IgD-negative memory B cell (primary cell): Measurements from ENCODE around the gene CHST8. TPM values are rescaled to one million over a fixed set of nuclear protein-coding genes. Genes with fewer than 3 reads are reported as not detected.
A peak's percentile ranks its signal among the peaks of the same experiment; 100 is the strongest.

Experiments used
- H3K27ac Mint-ChIP-seq, 3 donors: one replicate each; pipeline ENCODE4 v1.8.0; 2020 to 2022; ENCODE audit warnings: mild to moderate bottlenecking in 3 of 3, mixed read lengths in 3 of 3, moderate library complexity in 1 of 3
- H3K27me3 Mint-ChIP-seq: one replicate; pipeline ENCODE4 v1.8.0; 2021; ENCODE audit warnings: mixed read lengths
- H3K36me3 Mint-ChIP-seq: one replicate; pipeline ENCODE4 v1.8.0; 2020; ENCODE audit warnings: mild to moderate bottlenecking, mixed read lengths
- H3K4me1 Mint-ChIP-seq, 3 donors: one replicate each; pipeline ENCODE4 v1.8.0; 2020 to 2022; ENCODE audit warnings: mixed read lengths in 3 of 3, mild to moderate bottlenecking in 1 of 3
- H3K4me3 Mint-ChIP-seq, 4 donors: one replicate each; pipeline ENCODE4 v1.8.0; 2020 to 2022; ENCODE audit warnings: mild to moderate bottlenecking in 4 of 4, mixed read lengths in 4 of 4, moderate library complexity in 3 of 4
- H3K9me3 Mint-ChIP-seq, 3 donors: one replicate each; pipeline ENCODE4 v1.8.0; 2020 to 2021; ENCODE audit warnings: mixed read lengths in 3 of 3, mild to moderate bottlenecking in 1 of 3
- polyA plus RNA-seq: library from polyadenylated mRNA; unstranded; fragments of 300-500 nt; fragmentation: Illumina TruSeq; gene quantifications from one replicate; pipeline ENCODE4 v1.2.3, GENCODE V29; 2021

Gene CHST8
- polyA plus RNA-seq, 1 donor from 2014 or later = not detected

GRCh38 chr19:33801411-33801810 is 179.7 kb downstream of the CHST8 start:
- H3K27ac Mint-ChIP-seq = no peak overlapping the region
- H3K27me3 Mint-ChIP-seq = peaks cover 24% of the 10 kb centered on the region
- H3K9me3 Mint-ChIP-seq = no peaks in the 10 kb centered on the region
- no peak overlapping the region for H3K4me3 Mint-ChIP-seq
- no peaks in the 10 kb centered on the region for H3K36me3 Mint-ChIP-seq
- H3K4me1 Mint-ChIP-seq = peaks cover 0 to 2% (median 0%) of the 10 kb centered on the region in 3 donors

GRCh38 chr19:33802001-33802400 is 180.2 kb downstream of the CHST8 start:
- H3K9me3 Mint-ChIP-seq = no peaks in the 10 kb centered on the region
- H3K36me3 Mint-ChIP-seq = no peaks in the 10 kb centered on the region
- H3K4me3 Mint-ChIP-seq = peak overlapping the region in 1 of 4 donors; percentile 49
- H3K4me1 Mint-ChIP-seq = peaks cover 0 to 2% (median 0%) of the 10 kb centered on the region in 3 donors
- peaks cover 23% of the 10 kb centered on the region for H3K27me3 Mint-ChIP-seq
- H3K27ac Mint-ChIP-seq = no peak overlapping the region

- Mint-ChIP-seq H3K4me3 (no peak overlapping the region), H3K9me3 (no peaks in the 10 kb centered on the region), H3K4me1 (peaks cover 0 to 2% (median 0%) of the 10 kb centered on the region in 3 donors), H3K36me3 (no peaks in the 10 kb centered on the region), H3K27me3 (peaks cover 19% of the 10 kb centered on the region), H3K27ac (no peak overlapping the region)
These were observed 181.0 kb downstream of the CHST8 start for GRCh38 chr19:33802801-33803200.

GRCh38 chr19:33803383-33803782 is 181.6 kb downstream of the CHST8 start:
- H3K4me3 Mint-ChIP-seq = no peak overlapping the region
- no peaks in the 10 kb centered on the region for H3K9me3 Mint-ChIP-seq
- H3K4me1 Mint-ChIP-seq = peaks cover 0 to 2% (median 0%) of the 10 kb centered on the region in 3 donors
- H3K27ac Mint-ChIP-seq = no peak overlapping the region
- H3K27me3 Mint-ChIP-seq = peaks cover 18% of the 10 kb centered on the region
- H3K36me3 Mint-ChIP-seq = no peaks in the 10 kb centered on the region

- Mint-ChIP-seq H3K27me3 (peaks cover 10% of the 10 kb centered on the region), H3K36me3 (no peaks in the 10 kb centered on the region), H3K4me1 (no peaks in the 10 kb centered on the region), H3K27ac (no peak overlapping the region), H3K4me3 (no peak overlapping the region), H3K9me3 (no peaks in the 10 kb centered on the region)
These were observed 182.5 kb downstream of the CHST8 start for GRCh38 chr19:33804021-33804799.

GRCh38 chr19:33805313-33805712 is 183.6 kb downstream of the CHST8 start:
- no peaks in the 10 kb centered on the region for H3K9me3 Mint-ChIP-seq
- no peak overlapping the region for H3K27ac Mint-ChIP-seq
- no peaks in the 10 kb centered on the region for H3K4me1 Mint-ChIP-seq
- H3K4me3 Mint-ChIP-seq = no peak overlapping the region
- H3K36me3 Mint-ChIP-seq = no peaks in the 10 kb centered on the region
- H3K27me3 Mint-ChIP-seq = no peaks in the 10 kb centered on the region

GRCh38 chr19:33805840-33806433 is 184.2 kb downstream of the CHST8 start:
- Mint-ChIP-seq H3K27me3 (no peaks in the 10 kb centered on the region), H3K36me3 (no peaks in the 10 kb centered on the region), H3K27ac (no peak overlapping the region), H3K9me3 (no peaks in the 10 kb centered on the region), H3K4me3 (no peak overlapping the region), H3K4me1 (no peaks in the 10 kb centered on the region)

DNA sequence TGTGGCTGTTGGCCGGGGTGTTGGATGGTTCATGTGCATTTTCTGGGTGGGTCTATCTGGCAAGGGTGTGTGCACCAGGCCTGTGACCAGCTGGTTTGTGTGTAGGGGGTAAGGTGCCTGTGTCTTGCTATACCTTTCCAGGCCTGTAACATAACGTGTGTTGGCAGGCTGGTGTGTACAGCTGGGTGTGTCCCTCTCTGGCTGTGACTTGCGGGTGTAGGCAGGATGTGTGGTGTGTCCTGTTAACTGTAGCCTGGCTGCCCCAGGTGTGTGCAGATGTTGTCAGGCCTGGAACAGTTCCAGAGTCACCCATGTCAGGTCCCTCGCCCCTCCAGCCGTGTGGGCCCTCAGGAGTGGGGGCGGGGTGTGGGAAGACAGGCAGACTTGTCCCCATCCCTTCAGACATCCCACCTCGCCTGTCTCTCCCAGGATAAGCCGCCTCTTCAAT is 184.7 kb downstream of the CHST8 start:
- H3K4me3 Mint-ChIP-seq = no peak overlapping the region
- no peaks in the 10 kb centered on the region for H3K27me3 Mint-ChIP-seq
- H3K36me3 Mint-ChIP-seq = no peaks in the 10 kb centered on the region
- H3K4me1 Mint-ChIP-seq = no peaks in the 10 kb centered on the region
- H3K27ac Mint-ChIP-seq = no peak overlapping the region
- H3K9me3 Mint-ChIP-seq = no peaks in the 10 kb centered on the region

GRCh38 chr19:33808399-33808798 is 186.6 kb downstream of the CHST8 start:
- Mint-ChIP-seq H3K9me3 (no peaks in the 10 kb centered on the region), H3K4me3 (no peak overlapping the region), H3K27ac (no peak overlapping the region), H3K36me3 (no peaks in the 10 kb centered on the region), H3K27me3 (no peaks in the 10 kb centered on the region), H3K4me1 (no peaks in the 10 kb centered on the region)

DNA sequence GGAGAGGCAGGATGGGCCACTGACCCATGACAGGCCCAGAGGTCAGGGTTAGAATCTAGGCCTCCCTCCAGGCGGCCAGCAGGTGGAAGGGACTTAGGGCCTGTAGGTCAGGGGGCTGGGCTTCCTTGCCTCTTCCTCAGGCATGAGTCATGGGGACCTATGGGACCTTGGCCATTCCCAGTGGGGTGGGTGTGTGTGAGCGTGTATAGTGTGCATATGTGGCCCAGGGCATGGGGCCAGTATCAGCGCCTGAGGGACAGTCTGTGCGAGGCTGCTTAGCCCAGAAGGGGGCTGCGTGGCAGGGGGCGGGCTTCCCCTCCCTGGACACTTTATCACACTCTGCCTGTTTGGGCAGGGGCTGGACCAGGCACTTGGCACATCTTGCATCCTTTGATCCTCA is 188.2 kb downstream of the CHST8 start:
- Mint-ChIP-seq H3K4me1 (no peaks in the 10 kb centered on the region), H3K36me3 (no peaks in the 10 kb centered on the region), H3K4me3 (no peak overlapping the region), H3K27me3 (no peaks in the 10 kb centered on the region), H3K27ac (no peak overlapping the region), H3K9me3 (no peaks in the 10 kb centered on the region)

DNA sequence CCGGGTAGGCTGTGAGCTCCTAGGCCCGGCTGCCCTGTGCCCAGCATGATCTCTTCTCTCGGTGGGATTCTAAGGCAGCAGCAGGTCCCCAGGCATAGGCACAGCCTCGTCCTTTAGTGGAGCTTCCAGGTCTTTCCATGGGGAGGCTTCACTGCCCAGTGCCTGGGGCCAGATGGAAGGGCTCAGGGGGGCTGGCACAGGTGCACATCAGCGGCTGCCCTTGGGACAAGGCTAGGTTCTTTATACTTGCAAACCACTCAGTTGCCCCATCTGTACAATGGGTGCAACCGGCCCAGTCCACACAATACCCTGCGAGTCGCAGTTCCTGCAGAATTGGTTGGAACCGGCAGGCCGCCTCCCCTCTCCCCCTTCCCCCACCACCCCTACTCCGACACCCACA is 189.1 kb downstream of the CHST8 start:
- Mint-ChIP-seq H3K9me3 (no peaks in the 10 kb centered on the region), H3K27me3 (no peaks in the 10 kb centered on the region), H3K27ac (no peak overlapping the region), H3K4me1 (no peaks in the 10 kb centered on the region), H3K36me3 (no peaks in the 10 kb centered on the region), H3K4me3 (no peak overlapping the region)

DNA sequence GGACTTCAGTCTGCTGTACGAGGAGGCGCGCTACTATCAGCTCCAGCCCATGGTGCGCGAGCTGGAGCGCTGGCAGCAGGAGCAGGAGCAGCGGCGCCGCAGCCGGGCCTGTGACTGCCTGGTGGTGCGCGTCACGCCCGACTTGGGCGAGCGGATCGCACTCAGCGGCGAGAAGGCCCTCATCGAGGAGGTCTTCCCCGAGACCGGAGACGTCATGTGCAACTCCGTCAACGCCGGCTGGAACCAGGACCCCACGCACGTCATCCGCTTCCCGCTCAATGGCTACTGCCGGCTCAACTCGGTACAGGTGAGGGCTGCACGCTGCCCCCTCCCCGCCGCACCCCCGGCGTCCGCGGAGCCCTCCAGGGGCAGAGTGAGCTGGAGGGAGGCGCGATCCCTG is 189.5 kb downstream of the CHST8 start:
- no peak overlapping the region for H3K27ac Mint-ChIP-seq
- no peaks in the 10 kb centered on the region for H3K27me3 Mint-ChIP-seq
- no peaks in the 10 kb centered on the region for H3K4me1 Mint-ChIP-seq
- H3K9me3 Mint-ChIP-seq = no peaks in the 10 kb centered on the region
- no peaks in the 10 kb centered on the region for H3K36me3 Mint-ChIP-seq
- H3K4me3 Mint-ChIP-seq = no peak overlapping the region

- Mint-ChIP-seq H3K4me3 (no peak overlapping the region), H3K27ac (no peak overlapping the region), H3K27me3 (no peaks in the 10 kb centered on the region), H3K4me1 (no peaks in the 10 kb centered on the region), H3K36me3 (no peaks in the 10 kb centered on the region), H3K9me3 (no peaks in the 10 kb centered on the region)
These were observed 190.1 kb downstream of the CHST8 start for GRCh38 chr19:33811736-33812387.

- H3K27ac Mint-ChIP-seq = no peak overlapping the region
- H3K36me3 Mint-ChIP-seq = no peaks in the 10 kb centered on the region
- no peaks in the 10 kb centered on the region for H3K27me3 Mint-ChIP-seq
- no peak overlapping the region for H3K4me3 Mint-ChIP-seq
- H3K9me3 Mint-ChIP-seq = no peaks in the 10 kb centered on the region
- no peaks in the 10 kb centered on the region for H3K4me1 Mint-ChIP-seq
These were observed 190.9 kb downstream of the CHST8 start for GRCh38 chr19:33812388-33813330.
